Islet precursor cell (in vitro differentiated cells): Measurements from ENCODE around the gene EPSTI1.
A peak's percentile ranks its signal among the peaks of the same experiment; 100 is the strongest.

Source experiments
- DNase-seq: peaks from one replicate; pipeline ENCODE4 v3.0.0-alpha.2; 2018

EPSTI1 gene

GRCh38 chr13:42970824-42971690 is 21.0 kb downstream of the EPSTI1 start:
- DNase-seq: peak; percentile 67

GRCh38 chr13:42969565-42970172 is 22.4 kb downstream of the EPSTI1 start:
- peak; percentile 85 for DNase-seq

- peak; percentile 94 for DNase-seq
Observed at GRCh38 chr13:42968906-42969305, 23.1 kb downstream of the EPSTI1 start.

DNA sequence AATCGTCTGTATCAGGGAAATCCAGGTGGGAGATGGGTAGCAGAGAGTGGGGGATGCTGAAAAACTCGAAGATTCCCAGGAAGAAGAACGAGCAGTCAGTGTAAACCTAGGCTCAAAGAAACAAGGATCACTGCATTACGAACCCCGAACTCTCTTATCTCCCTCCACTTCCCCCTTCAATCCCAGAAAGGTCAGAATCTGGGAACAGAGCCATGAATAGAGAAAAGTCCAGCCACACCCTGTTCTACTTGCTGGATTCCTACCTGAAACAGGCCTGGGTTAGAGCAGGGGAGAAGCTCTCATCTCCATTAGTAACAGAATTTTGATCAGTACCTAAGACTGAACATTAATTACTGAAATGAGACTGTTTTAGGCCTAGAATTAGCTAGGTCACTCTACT is 24.4 kb downstream of the EPSTI1 start:
- no peak for DNase-seq

DNA sequence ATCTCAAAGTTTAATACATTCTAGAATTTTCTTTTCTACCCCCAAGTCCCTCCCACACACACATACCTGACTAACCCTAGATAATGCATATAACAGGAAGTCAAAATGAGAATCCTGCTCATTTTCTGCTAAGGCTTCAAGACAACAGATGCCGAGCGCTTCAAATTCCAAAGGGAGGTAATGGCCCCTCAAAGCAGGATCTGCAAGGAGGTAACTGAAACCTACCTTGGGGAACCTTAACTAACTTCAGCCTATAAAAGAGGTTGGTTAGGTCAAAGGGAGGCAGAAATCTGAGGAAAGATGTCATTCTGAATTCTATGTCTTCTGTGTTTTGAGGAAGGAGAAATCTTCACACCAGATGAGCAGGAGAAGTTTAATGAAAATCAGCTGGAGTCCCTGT is 26.8 kb downstream of the EPSTI1 start:
- no peak for DNase-seq

DNA sequence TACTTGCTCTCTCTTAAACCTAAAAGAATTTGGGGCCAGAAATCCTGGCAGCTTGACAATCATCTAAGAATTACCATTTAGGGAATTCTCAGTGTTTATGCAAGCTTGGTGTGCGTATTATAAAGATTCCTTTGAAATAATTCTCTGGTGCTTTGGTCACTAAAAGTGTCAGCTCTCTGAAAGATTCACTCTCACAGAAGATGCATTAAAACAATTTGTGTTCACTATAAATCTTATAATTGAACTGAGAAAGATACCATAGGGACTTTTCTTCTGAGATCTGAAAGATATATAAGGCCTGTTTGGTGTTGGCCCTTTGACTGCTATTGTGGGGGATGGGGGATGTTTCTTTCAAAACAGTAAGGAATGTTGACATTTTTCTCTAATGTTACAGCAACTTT is 27.3 kb downstream of the EPSTI1 start:
- DNase-seq: no peak

DNA sequence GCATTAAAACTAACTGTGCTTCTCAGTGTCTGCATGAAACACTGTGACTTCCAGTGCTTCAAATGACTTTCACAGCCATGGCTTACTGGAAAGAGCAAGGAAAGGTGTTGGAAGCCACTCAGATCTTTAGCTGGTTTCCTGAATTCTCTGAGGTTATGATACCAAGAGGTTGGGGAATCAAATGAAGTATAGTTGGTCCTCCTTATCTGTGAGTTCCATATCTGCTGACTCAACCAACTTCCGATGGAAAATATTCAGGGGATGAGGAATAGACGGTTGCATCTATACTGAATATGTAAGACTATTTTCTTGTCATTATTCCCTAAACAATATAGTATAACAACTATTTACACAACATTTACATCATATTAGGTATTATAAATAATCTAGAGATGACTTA is 32.4 kb downstream of the EPSTI1 start:
- no peak for DNase-seq

DNA sequence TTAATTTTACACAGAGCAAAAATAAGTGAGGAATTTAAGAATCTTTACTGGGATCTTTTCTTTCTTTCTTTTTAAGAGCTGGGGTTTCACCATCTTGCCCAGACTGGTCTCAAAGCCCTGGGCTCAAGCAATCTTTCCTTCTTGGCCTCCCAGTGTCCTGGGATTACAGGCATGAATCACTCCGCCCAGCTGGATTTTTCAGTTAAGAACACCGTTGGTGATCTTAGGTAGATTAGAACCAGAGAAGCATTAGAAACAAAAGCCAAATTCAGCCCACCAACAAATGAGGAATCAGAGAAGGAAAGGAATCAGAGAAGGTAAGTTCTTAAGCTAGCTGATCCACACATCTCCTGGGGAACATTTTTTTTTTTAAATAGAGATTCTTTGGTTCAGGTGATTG is 34.2 kb downstream of the EPSTI1 start:
- DNase-seq: no peak

DNA sequence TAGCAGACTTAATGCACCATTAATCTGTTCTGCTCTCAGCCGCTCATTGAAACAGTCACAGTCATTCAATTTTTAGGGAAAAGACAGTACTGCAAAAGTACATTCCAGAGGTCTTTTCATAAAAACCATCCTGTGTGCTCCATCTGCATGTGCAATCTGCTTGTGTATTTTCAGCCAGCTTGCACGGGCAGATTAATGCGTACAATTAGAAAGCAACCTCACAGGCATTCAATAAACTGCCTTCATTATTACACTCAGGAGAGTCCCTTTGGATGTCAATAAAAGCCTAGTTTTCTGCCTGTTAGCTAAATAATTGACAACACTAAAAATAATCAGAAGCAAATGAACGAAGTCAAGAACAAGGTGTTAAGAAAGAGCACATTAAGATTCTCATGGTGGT is 41.9 kb downstream of the EPSTI1 start:
- DNase-seq: no peak

DNA sequence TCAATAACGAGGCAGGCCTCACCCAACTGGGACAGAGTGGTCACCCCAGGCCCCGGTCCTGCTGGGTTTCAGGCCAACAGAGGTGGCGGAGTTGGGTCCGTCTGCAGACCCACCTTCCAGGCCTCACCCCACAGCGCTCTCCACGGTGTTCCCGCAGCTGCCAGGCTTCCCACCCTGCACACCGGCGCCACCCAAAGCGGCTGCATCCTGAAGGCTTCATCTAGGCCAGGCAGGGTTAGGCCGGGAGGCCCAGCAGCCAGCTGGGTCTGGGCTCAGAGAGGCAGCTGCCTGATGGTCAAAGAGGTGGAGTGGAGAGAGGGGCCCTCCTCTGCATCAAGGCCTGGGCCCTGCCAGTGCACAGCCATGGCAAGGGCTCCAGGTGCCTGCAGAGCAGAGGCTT is 44.1 kb downstream of the EPSTI1 start:
- DNase-seq: no peak

DNA sequence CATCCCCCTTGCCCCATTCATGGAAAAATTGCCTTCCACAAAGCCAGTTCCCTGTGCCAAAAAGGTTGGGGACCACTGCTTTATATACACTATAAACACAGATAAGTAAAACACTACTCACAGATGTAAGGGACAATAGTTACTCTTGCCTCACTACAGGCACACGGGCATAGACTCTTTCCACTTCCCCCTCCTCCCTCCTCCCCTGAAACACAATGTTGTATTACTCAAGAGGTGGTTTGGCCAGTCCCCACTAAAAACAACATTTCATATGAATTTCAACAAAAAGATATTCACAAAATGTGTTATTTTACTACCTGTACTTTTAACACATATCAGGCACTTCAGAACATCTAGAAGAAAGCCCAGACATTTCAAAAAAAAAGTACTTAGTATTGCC is 45.1 kb downstream of the EPSTI1 start:
- no peak for DNase-seq

GRCh38 chr13:42929886-42930535 is 62.0 kb downstream of the EPSTI1 start:
- DNase-seq: no peak

- DNase-seq: no peak
Observed at GRCh38 chr13:42926555-42926954, 65.5 kb downstream of the EPSTI1 start.

DNA sequence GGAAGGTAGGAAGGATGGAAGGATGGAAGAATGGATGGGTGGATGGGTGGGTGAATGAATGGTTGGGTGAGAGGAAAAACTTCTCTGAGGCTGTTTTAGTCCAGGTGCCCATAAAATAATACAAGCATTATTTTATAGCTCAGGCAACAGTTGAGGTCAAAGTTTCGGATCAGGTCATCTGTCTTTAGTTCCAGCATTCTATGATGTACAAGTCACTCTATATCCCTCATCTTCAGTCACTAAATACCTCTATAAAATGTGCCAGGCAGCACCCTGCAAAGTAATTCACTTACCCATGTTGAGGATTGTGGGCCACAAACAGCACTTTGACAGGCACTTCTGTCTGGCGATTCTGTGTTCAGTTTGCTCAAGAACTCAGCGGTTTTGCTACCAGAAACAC is 66.0 kb downstream of the EPSTI1 start:
- no peak for DNase-seq

DNA sequence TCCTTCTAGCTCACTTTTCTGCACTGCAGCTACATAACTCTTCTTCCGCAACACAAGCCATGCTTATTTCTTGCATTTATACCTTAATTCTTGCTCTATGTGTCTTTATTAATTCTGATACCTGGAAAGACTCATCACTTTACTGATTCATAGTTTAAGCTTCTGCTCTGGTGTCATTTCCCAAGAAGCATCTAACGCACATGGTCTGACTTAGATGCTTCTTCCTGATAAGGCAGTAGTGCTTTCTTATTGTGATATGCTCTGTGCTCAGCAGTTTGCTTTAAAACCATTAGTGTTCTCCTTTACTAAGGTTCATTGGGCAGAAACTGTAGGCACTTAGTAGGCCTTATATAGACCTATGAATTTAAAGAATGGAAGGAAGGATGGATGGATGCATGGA is 66.4 kb downstream of the EPSTI1 start:
- DNase-seq: no peak

DNA sequence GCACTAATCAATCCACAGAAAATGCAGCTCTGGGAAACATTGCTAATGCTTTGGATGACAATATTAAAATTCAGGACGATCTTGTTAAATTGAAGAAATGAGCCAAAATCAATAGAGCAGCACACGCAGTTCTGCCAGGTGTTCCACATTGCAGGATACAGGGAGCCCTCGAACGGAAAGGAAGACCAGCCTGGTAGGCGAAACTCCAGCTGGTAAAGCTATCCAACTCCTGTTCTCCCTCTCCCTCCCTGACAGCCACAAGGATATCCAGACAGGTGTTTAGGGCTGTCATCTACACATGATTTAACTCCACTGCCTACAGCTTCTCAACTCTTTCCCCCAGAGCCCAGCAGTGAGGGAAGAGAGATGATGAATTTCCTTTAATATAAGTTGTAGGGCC is 67.7 kb downstream of the EPSTI1 start:
- DNase-seq: no peak

DNA sequence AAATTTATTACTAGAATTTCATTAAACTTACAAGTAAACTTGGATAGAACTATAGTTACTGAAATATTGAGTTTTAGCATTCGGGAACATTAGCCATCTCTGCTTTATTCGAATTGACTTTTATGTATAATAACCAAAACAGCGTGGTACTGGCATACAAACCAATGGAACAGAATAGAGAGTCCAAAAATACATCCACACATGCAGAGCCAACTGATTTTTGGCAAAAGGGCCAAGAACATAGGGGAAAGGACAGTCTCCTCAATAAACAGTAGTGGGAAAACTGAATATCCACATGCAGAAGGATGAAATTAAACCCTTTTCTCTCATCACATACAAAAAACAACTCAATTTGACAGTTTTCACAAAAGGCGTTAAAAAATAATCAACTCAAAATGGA is 84.3 kb downstream of the EPSTI1 start:
- DNase-seq: no peak

GRCh38 chr13:42906257-42906656 is 85.8 kb downstream of the EPSTI1 start:
- DNase-seq: no peak

DNA sequence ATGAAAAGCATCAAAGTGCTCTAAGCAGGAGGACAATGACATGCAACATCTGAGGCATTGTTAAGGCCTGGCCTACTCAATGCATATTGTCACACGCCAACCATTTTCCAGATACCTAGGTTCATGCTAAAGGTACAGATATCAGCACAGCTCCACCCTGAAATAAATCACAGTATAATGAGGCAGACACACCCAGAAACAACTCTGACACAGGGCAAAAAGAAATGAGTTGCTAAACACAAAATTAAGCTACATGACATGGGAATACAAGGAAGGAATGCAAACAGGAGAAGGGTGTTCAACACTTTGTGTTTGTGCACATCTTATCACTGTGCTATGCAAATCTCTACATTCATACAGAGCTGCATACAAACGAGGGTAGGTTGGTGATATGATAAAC is 86.5 kb downstream of the EPSTI1 start:
- no peak for DNase-seq

DNA sequence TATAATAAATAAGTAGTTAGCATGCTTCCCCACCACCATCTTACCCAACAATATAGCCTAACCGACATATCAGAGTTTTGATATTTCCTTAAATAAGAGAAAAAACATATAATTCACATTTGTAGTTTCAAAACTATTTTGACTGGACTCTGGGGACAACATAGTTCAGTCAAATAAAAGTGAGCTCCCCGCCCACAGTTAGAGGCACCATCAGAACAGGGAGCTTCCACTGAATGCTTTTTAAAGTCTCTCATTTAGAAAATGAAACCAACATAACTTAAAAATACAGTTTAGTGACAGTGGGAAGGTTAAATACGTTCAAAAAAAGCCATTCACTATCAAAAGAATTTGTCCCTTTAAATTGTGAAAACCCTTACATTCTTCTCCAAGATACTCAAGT is 92.8 kb downstream of the EPSTI1 start:
- no peak for DNase-seq

- DNase-seq: no peak
Observed at GRCh38 chr13:42895776-42896175, 96.3 kb downstream of the EPSTI1 start.

DNA sequence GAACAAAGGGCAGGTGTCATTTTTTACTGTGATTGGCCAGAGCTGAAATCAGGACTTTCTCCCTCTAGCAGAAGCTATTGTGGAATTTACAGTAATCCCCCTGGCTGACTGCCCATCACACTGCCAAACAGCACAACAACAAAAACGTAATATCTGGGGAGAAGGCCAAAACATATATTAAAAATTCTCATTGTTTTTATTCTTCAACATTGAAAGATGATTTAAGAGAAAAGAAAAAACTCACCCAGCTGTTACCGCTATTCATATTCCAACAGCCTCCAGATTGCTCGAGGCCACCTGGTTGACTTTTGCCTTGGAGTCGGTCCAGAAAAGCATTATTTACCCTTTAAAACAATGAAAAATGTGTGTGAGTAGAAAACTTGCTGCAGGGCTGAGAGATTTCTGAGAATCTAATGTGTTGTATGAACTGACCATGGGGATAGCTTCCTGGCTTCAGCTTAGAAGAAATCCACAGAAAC is 97.2 kb downstream of the EPSTI1 start:
- no peak for DNase-seq

- DNase-seq: no peak
Observed at GRCh38 chr13:42893214-42893671, 98.8 kb downstream of the EPSTI1 start.

DNA sequence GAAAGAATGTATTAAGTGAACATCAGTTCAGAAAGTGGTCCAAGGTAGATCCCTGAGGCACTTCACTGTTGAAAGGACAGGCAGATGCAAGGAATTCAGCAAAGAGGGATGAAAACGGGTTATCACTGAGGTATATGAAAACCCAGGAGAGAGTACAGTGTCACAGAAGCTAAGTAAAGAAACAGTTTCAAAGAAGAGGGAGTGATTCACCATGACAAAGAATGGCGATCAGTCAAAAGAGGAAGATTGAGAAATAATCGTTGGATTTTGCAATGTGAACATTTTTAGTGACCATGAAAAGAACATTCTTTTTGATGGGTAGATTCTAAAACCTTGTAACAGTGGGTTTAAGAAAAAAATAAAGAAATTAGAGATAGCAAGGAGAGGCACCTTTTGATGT is 99.3 kb downstream of the EPSTI1 start:
- DNase-seq: no peak
